Stimulated activated CD4-positive, alpha-beta T cell treated with anti-CD3 and anti-CD28 coated beads, Interleukin-4, amount 100 ng/mL, for 1 hour (primary cell): ENCODE data around the gene UFSP1.

Experiments
- DNase-seq: peaks from one replicate; pipeline ENCODE4 v3.0.0-alpha.2; 2020

The UFSP1 gene

GRCh38 chr7:100894860-100895700, 5.6 kb upstream of the UFSP1 start:
- peak; percentile 69 for DNase-seq

DNA sequence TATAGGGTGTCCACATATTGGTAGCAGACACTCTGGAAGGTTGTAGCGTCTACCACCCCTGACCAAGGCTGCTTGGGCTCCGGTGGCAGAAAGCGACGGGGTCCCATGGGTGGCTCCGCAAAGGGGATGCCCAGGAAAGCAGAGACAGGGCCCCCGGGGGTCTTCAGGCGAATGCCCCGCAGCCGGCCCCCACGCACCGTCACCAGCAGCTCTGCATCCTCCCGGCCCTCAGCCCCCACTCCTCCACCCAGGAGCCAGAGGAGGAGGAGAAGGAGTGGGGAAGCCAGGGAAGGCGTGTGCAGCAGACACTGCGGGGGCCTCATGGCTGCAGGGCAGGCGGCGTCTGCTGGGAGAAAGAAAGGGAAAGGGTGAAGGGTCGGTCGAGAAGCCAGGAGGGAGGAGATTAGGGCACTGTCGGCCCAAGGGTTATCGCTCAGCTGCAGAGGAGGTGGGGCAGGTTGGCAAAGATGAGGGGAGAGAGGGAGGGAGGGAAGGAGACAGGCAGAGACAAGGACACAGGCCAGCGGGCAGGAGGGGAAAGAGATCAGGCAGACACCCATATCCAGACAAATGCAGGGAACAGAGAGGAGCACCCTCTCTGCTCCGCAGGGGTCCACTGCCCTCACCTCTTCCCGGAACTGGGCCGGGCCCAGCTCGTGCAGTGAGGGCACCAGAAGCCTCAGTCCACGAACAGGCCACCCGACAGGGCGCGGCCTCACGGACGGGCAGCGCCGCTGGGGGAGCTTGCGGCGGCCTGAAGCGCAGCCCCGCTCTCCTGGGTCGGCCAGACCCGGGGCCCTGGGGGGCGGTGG, 4.6 kb upstream of the UFSP1 start:
- DNase-seq: no peak

DNA sequence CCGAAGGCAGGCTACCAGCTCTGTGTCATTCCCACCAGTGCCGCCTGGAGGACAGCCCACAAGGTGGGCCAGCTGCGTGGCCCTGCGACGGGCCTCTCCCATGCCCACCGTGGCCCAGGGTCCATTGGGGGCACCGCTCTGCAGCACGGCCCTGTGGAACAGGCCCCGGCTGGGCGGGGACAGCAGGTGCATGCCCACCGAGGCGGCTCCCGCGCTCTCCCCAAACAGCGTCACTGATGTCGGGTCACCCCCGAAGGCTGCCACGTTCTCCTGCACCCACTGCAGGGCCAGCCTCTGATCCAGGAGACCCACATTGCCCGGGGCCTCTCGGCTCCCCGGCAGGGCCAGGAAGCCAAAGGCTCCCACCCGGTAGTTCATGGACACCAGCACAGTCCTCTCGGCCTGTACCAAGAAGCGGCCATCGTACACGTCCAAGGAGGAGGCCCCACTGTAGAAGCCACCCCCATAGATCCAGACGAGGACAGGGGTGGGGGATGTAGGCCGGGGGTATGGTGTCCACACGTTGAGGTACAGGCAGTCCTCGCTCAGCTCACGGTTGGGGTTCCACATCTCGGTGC, 3.9 kb upstream of the UFSP1 start:
- no peak for DNase-seq

DNA sequence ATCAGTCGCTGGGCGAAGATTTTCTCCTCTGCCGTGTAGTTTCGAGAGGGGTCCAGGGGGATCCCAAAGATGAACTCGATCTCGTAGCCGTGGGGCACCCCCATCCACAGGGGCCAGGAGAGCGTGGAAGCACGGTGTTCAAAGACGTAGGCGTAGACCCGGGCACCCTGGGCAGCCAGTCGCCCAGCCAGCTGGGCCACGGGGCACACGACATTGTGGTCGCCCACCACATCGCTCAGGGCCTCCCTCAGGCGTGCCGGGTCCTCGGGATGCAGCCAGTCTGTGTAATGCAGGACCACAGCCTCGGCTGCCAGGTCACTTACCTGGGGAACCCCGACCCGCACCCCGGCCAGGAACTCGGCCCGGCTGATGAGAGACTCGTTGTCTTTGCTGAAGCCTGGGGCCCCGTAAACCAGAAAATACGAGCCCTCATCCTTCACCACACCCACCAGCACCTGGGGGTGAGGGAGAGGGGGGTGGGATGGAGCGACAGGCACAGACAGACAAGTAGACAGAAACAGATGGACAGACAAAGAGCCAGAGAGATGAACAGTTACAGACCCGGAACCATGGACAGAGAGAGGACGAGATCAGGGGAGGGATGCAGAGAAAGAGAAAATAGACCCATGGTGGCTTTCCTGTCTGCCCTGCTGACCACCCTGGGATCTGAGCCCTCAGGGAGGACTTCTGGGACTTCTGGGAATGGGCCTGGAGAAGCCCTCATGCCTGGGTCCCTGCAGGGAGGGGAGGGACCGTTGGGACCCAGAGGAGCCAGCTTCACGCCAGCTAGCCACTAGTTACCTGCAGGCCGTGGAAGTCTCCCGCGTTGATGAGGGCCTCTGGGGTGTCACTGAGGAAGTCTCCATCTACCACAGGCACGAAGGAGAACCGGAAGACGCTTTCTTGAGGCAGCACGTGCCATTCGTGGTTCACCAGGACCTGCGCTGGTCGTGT, 3.1 kb upstream of the UFSP1 start:
- DNase-seq: no peak

DNA sequence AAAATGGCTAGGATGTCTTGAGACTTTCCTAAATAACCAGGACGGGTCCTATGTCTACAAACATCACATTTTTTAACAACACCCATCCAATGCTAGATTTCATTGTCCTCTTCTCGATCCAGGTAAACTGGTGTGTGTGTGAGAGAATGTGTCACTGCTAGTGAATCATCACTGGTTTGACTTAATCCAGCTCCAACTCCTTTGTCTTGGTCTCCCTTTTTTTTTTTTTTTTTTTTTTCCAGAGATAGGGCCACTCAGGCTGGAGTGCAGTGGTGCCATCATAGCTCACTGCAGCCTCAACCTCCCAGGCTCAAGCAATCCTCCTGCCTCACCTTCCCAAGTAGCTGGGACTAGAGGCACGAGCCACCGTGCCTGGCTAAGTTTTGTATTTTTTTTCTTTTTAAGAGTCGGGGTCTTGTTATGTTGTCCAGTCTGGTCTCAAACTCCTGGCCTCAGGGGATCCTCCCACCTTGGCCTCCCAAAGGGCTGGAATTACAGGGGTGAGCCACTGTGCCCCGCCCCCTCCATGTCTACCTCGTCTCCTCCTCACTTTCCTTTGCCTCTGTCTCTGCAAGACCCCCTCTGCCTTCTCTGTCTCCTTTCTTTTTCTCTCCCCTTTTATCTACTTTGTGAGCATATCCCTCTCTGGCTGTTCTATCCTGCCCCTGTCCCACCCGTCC, 2.2 kb upstream of the UFSP1 start:
- DNase-seq: no peak

- DNase-seq: no peak
Measured at GRCh38 chr7:100890653-100891567, 1.4 kb upstream of the UFSP1 start.

GRCh38 chr7:100888291-100888987, 1.1 kb downstream of the UFSP1 start:
- DNase-seq: no peak

GRCh38 chr7:100887516-100888290, 1.8 kb downstream of the UFSP1 start:
- peak; percentile 47 for DNase-seq

- no peak for DNase-seq
Measured at GRCh38 chr7:100886936-100887515, 2.5 kb downstream of the UFSP1 start.

- DNase-seq: no peak
Measured at GRCh38 chr7:100886142-100886935, 3.2 kb downstream of the UFSP1 start.

DNA sequence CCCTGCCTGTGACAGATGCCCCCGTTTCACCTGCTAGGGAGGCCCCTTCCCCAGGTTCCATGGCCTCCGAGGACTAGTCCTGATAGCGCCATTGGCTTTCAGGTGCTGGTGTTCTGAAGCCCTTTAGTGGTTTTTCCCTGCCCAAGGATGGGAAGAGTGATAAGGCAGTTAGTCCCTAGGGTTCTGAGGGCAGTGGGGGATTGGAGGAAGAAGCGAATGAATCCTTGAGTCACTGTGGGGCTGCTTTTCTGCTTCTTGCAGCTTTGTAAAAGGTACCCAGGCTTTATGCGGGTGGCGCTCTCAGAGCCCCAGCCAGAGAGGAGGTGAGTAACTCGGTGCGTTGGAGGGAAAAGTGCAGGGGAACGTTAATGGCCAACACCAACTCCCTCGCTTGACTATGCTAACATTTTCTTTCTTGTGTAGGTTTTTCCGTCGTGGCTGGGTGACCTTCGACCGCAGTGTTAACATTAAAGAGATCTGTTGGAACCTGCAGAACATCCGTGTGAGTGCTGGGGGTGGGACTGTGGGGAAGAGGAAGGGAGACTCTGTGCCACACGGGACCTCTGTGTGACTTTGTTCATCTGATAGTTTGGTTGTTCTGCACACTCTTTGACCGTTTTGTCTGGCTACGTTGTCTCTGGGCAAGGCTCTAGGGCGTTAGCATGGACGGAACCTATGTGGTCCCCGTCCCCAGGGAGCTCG, 3.9 kb downstream of the UFSP1 start:
- no peak for DNase-seq

DNA sequence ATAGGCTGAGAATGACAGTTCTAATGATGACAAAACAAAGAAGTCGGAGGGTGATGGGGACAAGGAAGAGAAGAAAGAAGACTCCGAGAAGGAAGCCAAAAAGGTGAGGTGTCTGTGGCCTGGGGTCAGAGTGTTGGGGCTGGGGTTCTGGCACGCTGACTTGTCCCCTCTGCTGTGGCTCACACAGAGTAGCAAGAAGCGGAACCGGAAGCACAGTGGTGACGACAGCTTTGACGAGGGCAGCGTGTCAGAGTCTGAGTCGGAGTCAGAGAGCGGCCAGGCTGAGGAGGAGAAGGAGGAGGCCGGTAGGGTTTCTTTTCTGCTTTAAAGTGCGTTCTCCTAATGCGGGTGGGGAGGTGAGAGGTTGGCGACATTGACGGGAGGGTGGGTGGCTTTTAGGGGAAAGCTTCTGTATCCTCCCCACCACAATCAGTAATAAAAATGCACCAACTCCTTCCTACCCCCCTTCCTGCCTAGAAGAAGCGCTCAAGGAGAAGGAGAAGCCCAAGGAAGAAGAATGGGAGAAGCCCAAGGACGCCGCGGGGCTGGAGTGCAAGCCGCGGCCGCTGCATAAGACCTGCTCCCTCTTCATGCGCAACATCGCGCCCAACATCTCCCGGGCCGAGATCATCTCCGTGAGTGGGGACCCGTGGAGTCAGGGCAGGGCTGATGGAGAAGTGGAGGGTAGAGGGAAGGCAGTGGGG, 4.6 kb downstream of the UFSP1 start:
- no peak for DNase-seq

DNA sequence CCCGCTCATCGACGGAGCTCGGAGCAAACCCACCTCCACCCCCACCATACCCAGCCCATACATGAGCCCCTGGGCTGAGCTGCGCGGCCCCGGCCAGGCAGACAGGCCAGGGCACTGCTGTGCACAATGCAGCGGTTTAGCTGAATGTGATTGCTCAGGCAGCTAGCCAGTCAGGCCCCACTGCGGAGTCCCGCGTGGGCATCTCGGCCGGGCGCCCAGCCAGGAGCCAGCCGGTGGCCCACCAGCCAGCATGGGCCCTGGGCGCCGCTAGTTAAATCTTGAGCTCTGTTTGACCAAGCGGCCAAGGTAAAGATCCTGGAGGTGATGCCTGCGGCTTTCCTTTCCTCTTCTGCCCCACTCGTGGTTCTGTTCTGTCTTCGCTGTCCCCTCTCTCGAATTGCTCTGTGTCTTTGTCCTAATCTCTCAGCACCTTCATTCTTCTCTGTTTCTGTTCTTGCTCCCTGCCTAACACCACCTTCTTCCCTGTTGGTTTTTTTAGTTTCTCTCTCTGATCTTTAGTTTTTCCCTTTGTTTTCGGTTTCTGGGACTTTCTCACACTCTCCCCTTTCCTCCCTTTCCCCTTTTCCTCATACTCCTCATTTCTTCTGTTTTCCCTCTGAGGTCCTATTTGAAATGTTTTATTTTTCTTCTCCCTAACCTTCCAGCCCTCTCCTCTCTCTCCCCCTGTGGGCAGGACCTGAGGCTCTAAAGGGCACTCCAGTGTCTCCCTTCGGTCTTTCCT, 6.6 kb downstream of the UFSP1 start:
- no peak for DNase-seq

- DNase-seq: no peak
Measured at GRCh38 chr7:100882201-100882600, 7.3 kb downstream of the UFSP1 start.

GRCh38 chr7:100881136-100881535, 8.4 kb downstream of the UFSP1 start:
- no peak for DNase-seq

- no peak for DNase-seq
Measured at GRCh38 chr7:100880645-100881044, 8.9 kb downstream of the UFSP1 start.
